GM15510 (cell line): Measurements from ENCODE around the gene PPP1R16B.

ENCODE experiments used
- POLR2A ChIP-seq: IDR thresholded peaks from 3 replicates; pipeline ENCODE4 v1.6.1; 2011; ENCODE audit warnings: borderline replicate concordance; ENCODE audit not compliant: insufficient read length; ENCODE audit errors: extremely low read depth

The PPP1R16B gene

GRCh38 chr20:38970302-38970701, 164.8 kb downstream of the PPP1R16B start:
- TF ChIP-seq POLR2A = no peak
